Osteoblast (primary cell): ENCODE measurements around the gene SETD6. TPM values are rescaled to one million over a fixed set of nuclear protein-coding genes. Genes with fewer than 3 reads are reported as not detected.

Source experiments
- small RNA-seq: library from RNA; depleted of rRNA; stranded (forward); fragments of <200 nt; gene quantifications from one replicate; pipeline ENCODE3, GENCODE V24; 2012
- total RNA-seq: library from RNA; depleted of rRNA; stranded (reverse); fragments of >200 nt; gene quantifications from 2 replicates; pipeline ENCODE4 v1.2.3, GENCODE V29; 2012

Gene SETD6
- total RNA-seq, 1 donor: 12.3 TPM

Small RNAs within 50 kb of the gene (small RNA-seq; reads per million reads assigned to genes)
- gene RNU6-103P (not detected), gene SNORA46 (573 reads per million, percentile 99 among the genes with 10 or more reads in this experiment), gene SNORA50A (not detected)

Other genes with a start within 250 kb of the SETD6 start
- not detected in 2 replicates for gene PRSS54, start 220.5 kb upstream of the SETD6 start, total RNA-seq
- gene GINS3, start 123.0 kb upstream of the SETD6 start, total RNA-seq: 1.1 and 1.8 TPM in 2 replicates
- gene NDRG4, start 15.4 kb upstream of the SETD6 start, total RNA-seq: 6.5 and 8.0 TPM in 2 replicates
- gene CNOT1, start 114.3 kb downstream of the SETD6 start, total RNA-seq: 114 and 122 TPM in 2 replicates
- 65.1 and 68.4 TPM in 2 replicates for gene SLC38A7, start 169.3 kb downstream of the SETD6 start, total RNA-seq
- 19.2 and 21.4 TPM in 2 replicates for gene GOT2, start 218.8 kb downstream of the SETD6 start, total RNA-seq